22Rv1 (cell line): Measurements from ENCODE around the gene PCP4.

Experiments
- ZFX ChIP-seq: fragments of 450-650 bp; IDR thresholded peaks from 2 replicates; pipeline ENCODE4 v1.6.1; 2017; ENCODE audit warnings: antibody characterized with exemption, borderline replicate concordance
- TF ChIP-seq, protein P1 (sequence below): fragments of 450-650 bp; IDR thresholded peaks from 2 replicates; pipeline ENCODE4 v1.5.1; 2017; ENCODE audit warnings: mild to moderate bottlenecking

- TF ChIP-seq, protein P1, sequence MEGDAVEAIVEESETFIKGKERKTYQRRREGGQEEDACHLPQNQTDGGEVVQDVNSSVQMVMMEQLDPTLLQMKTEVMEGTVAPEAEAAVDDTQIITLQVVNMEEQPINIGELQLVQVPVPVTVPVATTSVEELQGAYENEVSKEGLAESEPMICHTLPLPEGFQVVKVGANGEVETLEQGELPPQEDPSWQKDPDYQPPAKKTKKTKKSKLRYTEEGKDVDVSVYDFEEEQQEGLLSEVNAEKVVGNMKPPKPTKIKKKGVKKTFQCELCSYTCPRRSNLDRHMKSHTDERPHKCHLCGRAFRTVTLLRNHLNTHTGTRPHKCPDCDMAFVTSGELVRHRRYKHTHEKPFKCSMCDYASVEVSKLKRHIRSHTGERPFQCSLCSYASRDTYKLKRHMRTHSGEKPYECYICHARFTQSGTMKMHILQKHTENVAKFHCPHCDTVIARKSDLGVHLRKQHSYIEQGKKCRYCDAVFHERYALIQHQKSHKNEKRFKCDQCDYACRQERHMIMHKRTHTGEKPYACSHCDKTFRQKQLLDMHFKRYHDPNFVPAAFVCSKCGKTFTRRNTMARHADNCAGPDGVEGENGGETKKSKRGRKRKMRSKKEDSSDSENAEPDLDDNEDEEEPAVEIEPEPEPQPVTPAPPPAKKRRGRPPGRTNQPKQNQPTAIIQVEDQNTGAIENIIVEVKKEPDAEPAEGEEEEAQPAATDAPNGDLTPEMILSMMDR = no peak
- TF ChIP-seq ZFX = no peak
Measured at GRCh38 chr21:39900911-39901310, 33.7 kb downstream of the PCP4 start.
